Gastroesophageal sphincter (tissue), 3 donors: Measurements from ENCODE around the gene FBXO38.

Experiments
- CTCF ChIP-seq, 4 experiments: fragments of 200-600 bp in 2 of 4; fragments of 450-650 bp in 2 of 4; sonication (generic) in 1 of 4; IDR thresholded peaks; one replicate each; pipeline ENCODE4 v1.5.1; 2017 to 2019; ENCODE audit warnings: antibody characterized with exemption in 4 of 4, mild to moderate bottlenecking in 2 of 4, moderate library complexity in 2 of 4
- POLR2A ChIP-seq, 2 donors: fragments of 450-650 bp; IDR thresholded peaks; one replicate each; pipeline ENCODE4 v1.6.1; 2017; ENCODE audit warnings: antibody characterized with exemption in 2 of 2, mild to moderate bottlenecking in 2 of 2, moderate library complexity in 1 of 2

GRCh38 chr5:148397968-148398595 lies 14.3 kb downstream of the FBXO38 start:
- TF ChIP-seq CTCF (IDR thresholded peaks at IDR 0.05) (no peak), POLR2A (IDR thresholded peaks at IDR 0.05) (no peak)
